HG02970 (cell line): ENCODE results near the gene SAMD15.
"Not testable (repeated sequence)": the region's sequence is repeated elsewhere in the genome, so short reads cannot be mapped to it uniquely, and the experiment has no call there.

Experiments
- ATAC-seq: cut with Tn5 transposase; IDR thresholded peaks from one replicate; pipeline ENCODE4 v1.9.1; 2021; ENCODE audit warnings: mild to moderate bottlenecking, moderate library complexity, moderate number of reproducible peaks; ENCODE audit not compliant: unreplicated experiment, low FRiP score

SAMD15 gene

DNA sequence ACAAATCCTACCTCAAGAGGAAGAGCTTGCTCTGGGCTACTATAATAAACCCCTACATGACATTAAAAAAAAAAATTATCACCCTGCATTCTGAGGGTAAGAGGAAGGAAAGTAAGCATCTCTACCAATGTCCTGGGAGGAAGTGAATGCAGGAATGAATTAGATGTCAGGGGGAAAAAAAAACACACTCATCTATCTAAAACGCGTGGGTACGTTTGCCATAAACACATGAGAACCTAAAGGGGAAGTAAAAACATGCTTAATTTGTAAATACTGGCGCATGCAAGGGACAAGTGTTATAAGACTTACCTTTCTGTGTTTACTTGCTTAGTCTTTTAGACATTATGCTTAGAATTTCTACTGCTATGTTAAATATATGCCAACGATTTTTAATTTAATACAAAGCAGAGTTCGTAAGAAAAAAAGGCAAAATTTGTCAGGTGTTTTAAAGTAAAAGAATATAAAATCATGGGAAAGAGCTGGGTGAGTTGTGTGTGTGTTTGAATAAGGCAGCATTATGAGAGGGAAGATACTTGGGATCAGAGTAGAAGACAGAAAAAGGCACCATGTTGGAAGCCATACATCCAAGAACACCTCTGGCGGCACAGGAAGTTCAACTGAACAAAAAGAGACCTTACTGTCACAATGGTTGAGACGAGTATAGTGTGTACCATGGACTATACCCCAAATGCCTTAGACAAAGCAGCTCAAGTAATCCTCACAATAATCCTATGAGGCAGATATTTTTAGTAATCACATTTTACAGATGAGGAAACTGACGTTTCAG lies 1.8 kb upstream of the SAMD15 start:
- no peak for ATAC-seq

- ATAC-seq = peak; percentile 8
These were observed 1.0 kb upstream of the SAMD15 start for GRCh38 chr14:77375973-77376770.

GRCh38 chr14:77377502-77377844 lies 294 bp downstream of the SAMD15 start:
- ATAC-seq = no peak

DNA sequence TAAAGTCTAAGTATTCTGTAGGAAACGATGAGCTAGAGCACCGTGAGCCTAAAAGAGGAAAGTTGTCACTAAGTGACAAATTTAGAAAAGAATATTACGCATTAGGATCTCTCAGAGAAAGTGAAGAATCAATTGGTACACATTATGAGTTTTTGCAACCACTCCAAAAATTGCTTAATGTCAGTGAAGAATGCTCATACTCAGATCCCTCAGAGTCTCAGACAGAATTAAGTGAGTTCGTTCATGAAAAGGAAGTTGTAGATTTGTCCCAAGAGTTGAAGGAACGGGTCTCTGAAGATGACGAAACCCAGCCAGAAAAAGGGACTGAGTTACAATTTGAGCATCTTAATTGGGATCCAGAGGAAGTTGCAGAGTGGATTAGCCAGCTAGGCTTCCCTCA lies 1.5 kb downstream of the SAMD15 start:
- ATAC-seq = no peak

- ATAC-seq = no peak
These were observed 13.0 kb downstream of the SAMD15 start for GRCh38 chr14:77390188-77390587.

GRCh38 chr14:77400216-77400615 lies 23.0 kb downstream of the SAMD15 start:
- ATAC-seq = no peak

GRCh38 chr14:77403768-77404167 lies 26.6 kb downstream of the SAMD15 start:
- ATAC-seq = no peak

- ATAC-seq = no peak
These were observed 28.9 kb downstream of the SAMD15 start for GRCh38 chr14:77406086-77406485.

DNA sequence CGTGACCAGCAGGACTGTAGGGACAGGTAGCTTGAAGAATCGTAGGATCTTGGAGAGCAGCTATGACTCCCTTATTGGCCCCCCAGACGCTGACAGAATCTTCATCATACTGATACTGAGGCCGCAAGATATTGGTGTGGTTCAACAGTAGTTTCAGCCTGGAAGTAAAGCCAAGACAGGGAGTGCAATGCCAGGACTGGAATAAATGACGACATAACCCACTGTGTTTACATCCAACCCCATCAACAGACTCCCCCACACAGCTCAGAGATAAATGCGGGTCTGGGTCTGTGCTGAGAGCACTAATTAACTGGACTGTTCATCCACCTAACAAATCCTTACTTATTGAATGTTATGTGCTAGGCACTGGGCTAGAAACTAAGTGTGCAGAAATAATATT lies 29.5 kb downstream of the SAMD15 start:
- no peak for ATAC-seq

DNA sequence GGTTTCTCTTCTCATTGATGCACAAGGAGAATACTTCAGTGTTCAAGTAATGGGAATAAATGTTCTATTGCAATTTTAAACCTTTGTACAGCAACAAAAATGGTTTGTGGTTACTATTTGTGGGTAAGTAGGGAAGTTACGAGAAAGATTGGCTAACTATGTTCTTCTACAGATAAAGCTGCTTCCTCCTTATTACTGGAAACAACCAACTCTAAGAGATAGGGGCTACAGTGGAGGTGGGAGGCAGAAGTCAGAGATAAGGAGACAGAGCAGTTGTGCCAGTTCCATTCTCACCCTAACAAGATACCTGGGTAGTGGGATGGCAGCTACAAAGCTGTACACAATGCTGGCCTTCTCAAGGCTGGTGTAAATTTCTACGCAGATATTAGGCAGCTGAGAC lies 30.0 kb downstream of the SAMD15 start:
- ATAC-seq = no peak

GRCh38 chr14:77409131-77409533 lies 32.0 kb downstream of the SAMD15 start:
- no peak for ATAC-seq

DNA sequence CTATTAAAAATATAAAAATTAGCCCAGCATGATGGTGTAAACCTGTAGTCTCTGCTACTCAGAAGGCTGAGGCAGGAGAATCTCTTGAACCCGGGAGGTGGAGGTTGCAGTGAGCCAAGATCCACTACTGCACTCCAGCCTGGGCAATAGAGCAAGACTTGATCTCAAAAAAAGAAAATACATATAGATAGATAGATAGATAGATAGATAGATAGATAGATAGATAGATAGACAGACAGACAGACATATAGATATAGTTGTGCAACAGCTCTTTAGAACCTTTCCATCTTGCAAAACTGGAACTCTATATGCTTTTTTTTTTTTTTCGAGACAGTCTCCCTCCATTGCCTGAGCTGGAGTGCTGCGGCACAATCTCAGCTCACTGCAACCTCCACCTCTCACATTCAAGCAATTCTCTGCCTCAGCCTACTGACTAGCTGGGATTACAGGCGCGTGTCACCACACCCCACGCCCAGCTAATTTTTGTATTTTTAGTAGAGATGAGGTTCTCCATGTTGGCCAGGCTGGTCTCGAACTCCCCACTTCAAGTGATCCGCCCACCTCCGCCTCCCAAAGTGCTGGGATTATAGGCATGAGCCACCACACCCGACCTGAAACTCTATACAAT lies 38.3 kb downstream of the SAMD15 start:
- ATAC-seq = not testable (repeated sequence)

DNA sequence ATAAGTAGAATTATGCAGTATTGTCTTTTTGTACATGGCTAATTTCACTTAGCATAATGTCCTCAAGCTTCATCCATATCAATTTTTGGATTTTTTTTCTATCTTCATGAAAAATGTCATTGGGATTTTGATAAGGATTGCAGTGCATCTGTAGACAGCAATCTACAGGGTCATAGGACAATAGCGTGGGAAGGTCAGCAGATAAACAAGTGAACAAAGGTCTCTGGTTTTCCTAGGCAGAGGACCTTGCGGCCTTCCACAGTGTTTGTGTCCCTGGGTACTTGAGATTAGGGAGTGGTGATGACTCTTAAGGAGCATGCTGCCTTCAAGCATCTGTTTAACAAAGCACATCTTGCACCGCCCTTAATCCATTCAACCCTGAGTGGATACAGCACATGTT lies 38.9 kb downstream of the SAMD15 start:
- not testable (repeated sequence) for ATAC-seq

GRCh38 chr14:77416836-77417235 lies 39.7 kb downstream of the SAMD15 start:
- ATAC-seq = no peak

DNA sequence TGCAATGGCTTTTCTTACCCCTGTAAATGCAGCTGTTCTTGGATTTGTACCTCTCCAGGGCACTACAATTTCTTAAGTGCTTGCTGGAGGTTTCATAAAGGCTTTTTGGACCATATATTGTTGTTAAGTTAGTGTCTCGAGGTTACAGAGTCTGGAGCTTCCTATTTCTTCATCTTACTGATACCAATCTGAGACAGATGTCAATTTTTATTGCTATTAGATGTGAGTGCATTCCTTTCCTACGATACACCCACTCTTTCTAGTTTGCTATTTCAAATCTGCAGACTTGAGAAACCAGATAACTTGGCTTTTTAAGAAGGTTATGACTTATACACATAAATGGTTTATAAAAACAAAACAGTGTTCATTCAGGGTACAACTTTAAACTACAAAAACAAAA lies 44.0 kb downstream of the SAMD15 start:
- no peak for ATAC-seq

GRCh38 chr14:77423423-77423822 lies 46.2 kb downstream of the SAMD15 start, which contains the start of gene NOXRED1:
NOXRED1 (minus strand) TSS chr14:77423523; CDS start chr14:77422889, 634 bp downstream.
- no peak for ATAC-seq

DNA sequence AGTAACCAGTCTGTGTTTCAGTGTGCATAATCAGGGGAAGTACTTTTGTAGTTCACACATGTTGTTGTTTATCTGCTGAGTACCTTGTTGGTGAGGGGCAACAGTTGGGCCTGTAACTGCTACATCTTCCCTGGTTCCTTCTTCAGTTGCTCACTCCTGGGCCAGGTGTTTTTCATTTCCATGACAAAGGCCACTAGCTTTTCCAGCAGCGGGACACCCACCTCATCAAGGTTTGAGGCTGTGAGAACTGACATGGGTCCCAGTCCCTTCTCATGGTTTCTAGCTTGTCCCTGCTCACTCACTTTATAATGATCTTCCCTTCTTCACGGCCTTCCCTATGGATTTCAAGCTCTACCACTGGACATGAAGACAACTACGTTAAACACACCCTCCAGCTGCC lies 47.7 kb downstream of the SAMD15 start:
- no peak for ATAC-seq

DNA sequence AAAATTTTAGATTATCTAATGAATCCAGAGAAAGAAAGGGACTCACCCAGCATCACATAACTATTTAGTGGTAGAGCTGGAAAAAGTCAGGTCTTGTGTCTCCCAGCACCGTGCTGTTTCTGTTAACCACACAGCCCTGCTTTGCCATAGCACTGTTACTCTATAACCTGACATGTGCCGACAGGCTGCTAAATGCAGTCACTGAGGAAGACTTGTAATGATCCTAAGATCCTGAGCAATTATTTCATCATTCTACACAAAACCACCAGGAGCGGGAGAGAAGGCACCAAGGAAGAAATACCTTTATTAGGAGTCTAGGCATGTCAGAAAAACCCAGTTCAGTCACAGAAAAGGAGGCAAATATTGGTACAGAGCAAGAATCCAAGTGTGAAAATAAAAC lies 49.2 kb downstream of the SAMD15 start:
- no peak for ATAC-seq

DNA sequence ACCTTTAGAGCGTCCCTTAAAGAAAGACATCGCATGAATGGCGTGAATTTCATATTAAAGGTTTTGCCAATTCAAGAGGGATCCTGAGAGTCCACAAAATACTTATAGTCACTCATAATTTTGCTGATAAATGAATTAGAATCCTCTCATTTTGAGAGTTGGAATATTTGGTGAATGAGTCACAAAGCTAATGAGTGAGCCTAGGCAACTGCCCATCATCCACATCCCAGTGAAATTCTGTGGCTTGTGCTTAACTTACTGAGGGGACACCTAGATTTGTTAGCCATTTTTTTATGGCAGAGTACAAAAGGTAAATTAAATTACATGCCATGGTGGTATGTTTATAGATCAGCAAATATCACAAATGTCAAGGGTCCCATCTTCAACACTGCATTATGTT lies 58.9 kb downstream of the SAMD15 start:
- no peak for ATAC-seq

GRCh38 chr14:77438596-77438995 lies 61.4 kb downstream of the SAMD15 start:
- ATAC-seq = no peak

- ATAC-seq = no peak
These were observed 62.7 kb downstream of the SAMD15 start for GRCh38 chr14:77439861-77440260.
